SK-N-SH (cell line): ENCODE data around the gene GC.

Experiments
- POLR2AphosphoS5 ChIP-seq: IDR thresholded peaks from 2 replicates; pipeline ENCODE4 v1.6.1; 2012; ENCODE audit warnings: low read depth, low read length
- RAD21 ChIP-seq: IDR thresholded peaks from 2 replicates; pipeline ENCODE4 v1.6.1; 2012; ENCODE audit warnings: mild to moderate bottlenecking, low read length

GRCh38 chr4:71732706-71733105, 51.2 kb downstream of the GC start:
- TF ChIP-seq POLR2AphosphoS5 = no peak
- peak; percentile 60 for TF ChIP-seq RAD21
